GM19240 (cell line): ENCODE data around the gene TMEM163.
"Not testable (repeated sequence)": the region's sequence is repeated elsewhere in the genome, so short reads cannot be mapped to it uniquely, and the experiment has no call there.

Experiments
- DNase-seq: peaks from one replicate; pipeline ENCODE4 v3.0.0; 2011; ENCODE audit warnings: low spot score; ENCODE audit not compliant: insufficient read length

TMEM163 gene

DNA sequence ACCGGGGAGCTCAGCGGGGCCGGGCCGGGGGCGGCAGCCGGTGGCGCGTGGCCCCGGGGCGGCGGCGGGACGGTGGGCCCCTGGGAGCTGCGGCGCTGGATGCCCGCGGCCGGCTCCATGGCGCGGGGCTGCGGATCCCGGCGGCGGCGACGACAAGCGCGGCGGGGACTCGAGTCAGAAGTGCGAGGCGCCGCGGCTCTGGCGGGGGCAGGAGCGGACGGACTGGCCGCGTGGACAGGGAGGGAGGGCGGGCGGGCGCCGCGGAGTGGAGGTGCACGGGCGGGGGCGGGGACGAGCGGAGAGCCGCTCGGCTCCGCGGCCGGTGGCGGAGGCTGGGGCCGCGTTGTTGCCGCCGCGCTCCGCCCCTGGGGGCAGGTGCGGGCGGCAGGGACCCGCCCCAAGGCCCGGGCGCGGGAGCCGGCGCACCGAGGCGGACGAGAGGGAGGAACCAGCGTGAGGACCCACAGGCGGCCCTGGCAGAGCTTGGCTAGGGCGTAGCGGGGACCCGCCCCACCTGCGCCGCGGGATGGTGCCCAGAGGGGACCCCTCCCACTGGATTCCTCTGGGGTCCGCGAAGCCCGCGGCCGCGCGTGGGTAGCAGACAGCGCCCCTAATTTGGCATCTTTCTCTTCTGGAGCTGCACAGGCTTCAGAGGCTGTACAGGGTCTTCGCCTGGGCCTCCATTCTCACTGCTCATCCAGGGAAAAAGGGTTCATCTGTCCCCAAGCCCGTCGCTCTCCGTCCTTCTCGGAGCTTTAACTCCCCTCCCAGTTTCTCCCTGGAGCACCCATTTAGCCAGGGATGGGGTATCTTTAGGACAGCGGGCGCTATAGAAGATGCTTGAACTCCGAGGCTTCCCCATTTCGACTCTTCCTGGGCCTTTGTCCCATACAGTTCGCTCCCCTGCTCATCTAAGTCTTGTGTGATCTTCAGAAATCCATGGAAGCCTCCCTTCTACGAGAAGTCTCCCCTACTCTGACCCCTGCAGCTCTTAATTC lies at the start of gene TMEM163:
Gene TMEM163 (minus strand): TSS at position 184 of the 998 bp plus-strand sequence.
- DNase-seq: no peak

DNA sequence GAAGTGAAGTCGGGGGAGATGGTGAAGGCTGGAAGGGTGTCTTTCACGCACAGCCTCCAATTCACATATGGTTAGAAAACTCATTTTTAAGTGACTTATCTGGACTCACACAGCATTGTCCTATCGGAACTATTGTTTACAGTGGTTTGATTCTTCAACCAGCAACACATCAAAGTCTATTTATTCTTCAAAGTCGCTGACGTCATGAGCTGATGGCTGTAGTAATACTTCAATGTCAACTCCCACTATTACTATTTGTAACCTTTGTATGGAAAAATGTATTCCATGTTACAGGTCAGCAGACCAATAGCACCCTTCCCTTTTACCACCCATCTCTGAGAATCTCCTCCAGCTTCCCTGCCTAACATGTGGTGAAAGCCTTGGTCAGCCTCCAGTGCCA lies 47.8 kb upstream of the TMEM163 start:
- DNase-seq: no peak

DNA sequence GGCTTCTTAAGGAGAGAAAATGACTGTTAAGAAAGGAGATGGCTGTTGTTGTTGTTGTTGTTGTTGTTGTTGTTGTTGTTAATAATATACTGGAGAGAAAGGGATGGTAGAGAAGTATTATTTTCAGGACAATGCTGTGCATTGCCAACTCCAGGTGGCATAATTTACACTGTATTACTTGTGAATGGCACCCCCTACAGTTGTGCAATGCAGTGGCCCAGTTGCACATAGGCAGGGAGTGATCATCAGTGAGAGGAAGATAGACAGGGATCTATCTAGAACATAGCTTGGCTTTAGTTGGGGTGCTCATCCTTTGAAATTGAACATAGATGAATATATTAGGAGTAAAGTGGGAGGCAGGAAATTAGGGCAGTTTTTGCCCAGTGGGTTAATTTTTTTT lies 47.2 kb upstream of the TMEM163 start:
- DNase-seq: no peak

- no peak for DNase-seq
Measured at GRCh38 chr2:134764164-134764563, 45.4 kb upstream of the TMEM163 start.

- DNase-seq: no peak
Measured at GRCh38 chr2:134763164-134763710, 44.4 kb upstream of the TMEM163 start.

GRCh38 chr2:134762508-134762907 lies 43.7 kb upstream of the TMEM163 start:
- no peak for DNase-seq

- DNase-seq: no peak
Measured at GRCh38 chr2:134760385-134760784, 41.6 kb upstream of the TMEM163 start.

GRCh38 chr2:134758633-134759032 lies 39.8 kb upstream of the TMEM163 start:
- no peak for DNase-seq

DNA sequence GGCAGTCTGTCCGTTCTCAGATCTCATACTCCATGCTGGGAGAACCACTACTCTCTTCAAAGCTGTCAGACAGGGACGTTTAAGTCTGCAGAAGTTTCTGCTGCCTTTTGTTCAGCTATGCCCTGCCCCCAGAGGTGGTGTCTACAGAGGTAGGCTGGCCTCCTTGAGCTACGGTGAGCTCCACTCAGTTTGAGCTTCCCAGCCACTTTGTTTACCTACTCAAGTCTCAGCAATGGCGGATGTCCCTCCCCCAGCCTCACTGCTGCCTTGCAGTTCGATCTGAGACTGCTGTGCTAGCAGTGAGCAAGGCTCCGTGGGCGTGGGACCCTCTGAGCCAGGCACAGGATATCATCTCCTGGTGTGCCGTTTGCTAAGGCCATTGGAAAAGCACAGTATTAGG lies 33.2 kb upstream of the TMEM163 start:
- not testable (repeated sequence) for DNase-seq

DNA sequence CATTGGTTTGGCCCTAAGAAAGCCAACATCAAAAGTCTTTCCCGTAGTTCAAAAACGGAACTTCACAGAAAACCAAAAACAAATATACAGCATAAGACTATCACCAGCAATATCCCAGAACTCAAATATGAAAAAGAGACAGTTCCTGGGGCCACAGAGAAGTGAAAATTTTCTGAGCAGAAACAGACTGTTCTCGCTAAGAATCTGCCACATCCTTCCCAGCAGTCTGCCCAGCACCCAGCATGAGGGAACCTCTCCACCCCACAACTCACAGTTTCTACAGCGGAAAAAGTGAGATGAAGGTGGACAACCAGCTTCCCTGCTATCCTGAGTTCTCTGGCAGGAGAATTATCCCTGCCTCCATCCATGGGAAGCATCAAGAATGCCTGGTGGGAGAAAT lies 26.7 kb upstream of the TMEM163 start:
- no peak for DNase-seq

GRCh38 chr2:134745023-134745422 lies 26.2 kb upstream of the TMEM163 start:
- no peak for DNase-seq

- DNase-seq: no peak
Measured at GRCh38 chr2:134739879-134740301, 21.1 kb upstream of the TMEM163 start.

DNA sequence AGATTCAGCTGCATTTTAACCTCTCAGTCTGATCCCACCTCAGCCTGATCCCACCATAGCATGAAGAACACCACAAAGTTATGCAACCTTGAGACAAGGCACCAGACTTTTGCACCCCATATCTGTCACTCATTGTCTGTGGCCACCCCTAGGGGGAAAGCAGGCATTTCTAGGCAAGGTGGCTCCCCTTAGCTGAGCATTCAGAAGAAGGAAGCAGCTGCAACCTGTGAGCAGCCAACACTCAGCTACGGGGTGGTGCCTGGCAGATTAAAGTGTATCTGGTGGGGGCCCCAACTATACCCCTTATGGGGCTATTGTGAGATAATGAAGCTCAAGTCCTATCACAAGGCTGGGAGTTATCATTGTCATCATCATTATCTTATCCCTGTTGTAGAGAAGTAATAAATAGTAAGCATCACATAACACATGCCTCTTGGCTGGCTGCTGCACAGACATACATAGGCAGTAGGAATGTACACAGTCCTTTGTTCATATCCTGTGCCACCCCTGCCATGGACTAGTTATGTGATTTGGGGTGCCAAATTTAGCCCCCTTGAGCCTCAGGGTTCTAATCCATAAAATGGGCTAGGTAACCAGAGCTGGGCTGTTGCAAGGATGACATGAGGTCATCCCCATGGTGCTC lies 20.6 kb upstream of the TMEM163 start:
- DNase-seq: no peak

DNA sequence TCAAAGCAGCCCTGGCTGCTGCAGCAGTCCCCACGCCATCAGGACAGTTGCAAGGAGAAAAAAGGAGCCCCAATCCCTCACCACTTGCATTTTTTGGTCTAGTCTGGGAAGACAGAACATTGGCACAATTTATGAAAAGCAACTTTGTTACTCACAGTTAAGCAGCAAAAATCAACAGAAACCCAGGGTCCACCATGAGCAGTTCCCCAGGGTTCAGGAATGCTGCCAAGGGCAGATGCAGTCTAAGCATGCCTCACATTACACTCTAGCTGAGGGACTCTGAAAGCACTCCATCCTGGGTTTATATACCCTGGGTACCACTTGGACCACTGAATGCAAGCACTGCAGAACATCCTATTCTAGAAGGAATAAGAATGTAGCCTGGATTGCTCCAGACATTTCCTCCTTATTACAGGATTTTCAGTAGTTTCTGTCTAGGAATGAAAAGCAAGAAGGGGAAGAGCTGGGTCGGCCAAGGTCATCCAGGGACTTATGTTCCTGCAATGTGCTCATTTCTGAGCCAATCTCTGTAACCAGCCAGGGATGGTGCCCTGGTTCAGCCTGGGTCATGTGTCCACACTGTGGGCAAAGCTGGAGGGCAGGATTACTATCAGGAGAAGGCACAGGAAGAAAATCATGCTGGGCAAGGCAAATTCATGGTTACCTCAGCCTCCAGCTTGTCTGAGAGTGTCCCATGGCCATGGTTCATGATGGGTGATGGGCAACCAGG lies 19.5 kb upstream of the TMEM163 start:
- DNase-seq: no peak

DNA sequence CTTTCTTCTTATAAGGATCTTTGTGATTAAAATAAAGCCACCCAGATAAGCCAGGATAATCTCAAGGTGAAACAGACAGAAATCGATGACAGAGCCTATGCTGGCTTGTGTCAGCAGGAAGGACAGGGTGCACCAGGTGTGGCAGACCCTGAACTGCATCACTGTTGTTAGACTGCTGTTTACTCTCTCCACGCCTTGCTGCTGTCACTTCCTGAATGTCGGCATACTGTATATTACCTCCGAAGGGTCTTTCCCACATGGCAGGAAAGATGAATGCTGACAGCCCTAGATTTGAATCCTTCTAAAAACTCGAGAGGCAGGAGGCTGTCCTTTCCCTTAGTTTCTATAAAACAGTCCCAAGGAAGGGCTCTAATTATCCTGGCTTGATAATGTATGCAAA lies 18.9 kb upstream of the TMEM163 start:
- DNase-seq: no peak

GRCh38 chr2:134736167-134736880 lies 17.5 kb upstream of the TMEM163 start:
- DNase-seq: no peak

- DNase-seq: no peak
Measured at GRCh38 chr2:134728163-134728562, 9.4 kb upstream of the TMEM163 start.

GRCh38 chr2:134727385-134727784 lies 8.6 kb upstream of the TMEM163 start:
- no peak for DNase-seq

DNA sequence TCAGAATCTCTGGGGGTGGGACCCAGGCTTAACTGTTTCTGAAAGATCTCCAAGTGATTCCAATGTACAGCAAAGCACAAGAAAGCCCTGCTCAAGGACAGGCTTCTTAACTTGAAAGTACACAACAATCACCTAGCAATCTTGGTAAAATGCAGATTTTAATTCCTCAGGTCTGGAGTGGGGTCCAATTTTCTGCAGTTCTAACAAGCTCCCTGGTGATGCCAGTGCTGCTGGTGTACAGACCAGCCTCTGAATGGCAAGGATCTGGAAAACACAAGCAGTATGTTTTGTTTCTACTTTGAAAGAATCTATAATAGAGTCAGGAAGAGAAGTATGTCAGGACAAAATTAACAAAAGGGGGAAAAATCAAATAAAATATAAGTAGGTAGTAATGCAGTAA lies 7.8 kb upstream of the TMEM163 start:
- no peak for DNase-seq

DNA sequence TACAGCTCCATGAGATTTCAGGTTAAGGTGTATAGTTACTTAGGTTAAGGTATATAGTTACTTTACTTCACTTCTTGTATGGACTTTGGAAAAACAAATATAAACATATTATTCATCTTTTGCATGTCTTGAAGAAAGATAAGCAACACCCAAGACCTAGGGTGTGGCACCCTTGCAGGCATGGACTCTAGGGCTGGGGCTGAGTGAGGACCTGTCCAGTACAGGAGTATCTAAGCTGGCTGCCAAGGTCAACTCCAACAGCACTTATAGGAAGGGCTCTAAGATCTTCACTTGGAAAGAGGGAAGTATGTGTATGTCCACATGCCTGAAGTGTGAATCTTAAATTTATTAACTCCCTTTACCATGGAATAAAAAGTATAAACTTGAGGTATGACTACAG lies 7.1 kb upstream of the TMEM163 start:
- no peak for DNase-seq

GRCh38 chr2:134724341-134724740 lies 5.5 kb upstream of the TMEM163 start:
- no peak for DNase-seq
